NCI-H1417 treated with DMSO at 0.1 percent for 48 hours (cell line): ENCODE measurements around the gene DPEP1.
"Not testable (repeated sequence)": the region's sequence is repeated elsewhere in the genome, so short reads cannot be mapped to it uniquely, and the experiment has no call there.

Experiments used
- DNase-seq: peaks from one replicate; lab custom pipeline; 2025; lab: John Stamatoyannopoulos, UW

DPEP1 gene

DNA sequence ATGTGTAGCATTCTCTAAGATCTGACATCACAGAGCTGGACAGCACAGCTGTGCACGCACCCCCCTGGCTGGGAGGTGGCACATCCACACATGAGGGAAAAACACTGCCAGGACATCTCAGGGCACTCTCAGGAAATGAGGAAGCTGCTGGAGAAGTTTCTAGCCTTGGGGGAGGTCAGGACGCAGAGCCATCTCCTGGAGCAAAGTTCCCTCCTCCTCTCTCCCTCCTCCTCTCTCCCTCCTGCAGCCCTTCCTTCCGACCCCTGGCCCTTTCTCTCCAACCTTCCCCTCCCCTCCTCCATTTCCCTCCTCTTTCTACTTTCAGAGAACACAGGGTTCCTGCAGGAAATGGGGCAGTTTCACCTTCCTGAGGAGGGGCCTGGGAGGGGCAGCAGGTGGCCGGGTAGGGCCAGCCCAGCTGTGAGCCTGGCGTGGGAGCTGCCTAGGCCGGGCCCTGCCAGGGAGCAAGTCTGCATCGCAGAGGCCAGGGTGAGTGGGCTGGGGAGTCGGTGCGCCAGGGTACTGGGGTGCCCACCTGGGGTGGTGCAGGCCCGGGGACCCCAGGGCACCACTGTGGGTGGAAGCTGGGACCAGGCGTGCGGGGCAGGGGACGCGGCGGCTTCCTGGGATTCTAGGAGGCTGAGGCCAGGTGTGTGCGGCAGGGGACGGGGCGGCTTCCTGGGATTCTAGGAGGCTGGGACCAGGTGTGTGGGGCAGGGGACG is at the start of gene DPEP1:
Gene DPEP1 (plus strand): TSS at position 412 of the 723 bp plus-strand sequence. CDS start 16,769 bp downstream, outside the sequence.
- no peak for DNase-seq

DNA sequence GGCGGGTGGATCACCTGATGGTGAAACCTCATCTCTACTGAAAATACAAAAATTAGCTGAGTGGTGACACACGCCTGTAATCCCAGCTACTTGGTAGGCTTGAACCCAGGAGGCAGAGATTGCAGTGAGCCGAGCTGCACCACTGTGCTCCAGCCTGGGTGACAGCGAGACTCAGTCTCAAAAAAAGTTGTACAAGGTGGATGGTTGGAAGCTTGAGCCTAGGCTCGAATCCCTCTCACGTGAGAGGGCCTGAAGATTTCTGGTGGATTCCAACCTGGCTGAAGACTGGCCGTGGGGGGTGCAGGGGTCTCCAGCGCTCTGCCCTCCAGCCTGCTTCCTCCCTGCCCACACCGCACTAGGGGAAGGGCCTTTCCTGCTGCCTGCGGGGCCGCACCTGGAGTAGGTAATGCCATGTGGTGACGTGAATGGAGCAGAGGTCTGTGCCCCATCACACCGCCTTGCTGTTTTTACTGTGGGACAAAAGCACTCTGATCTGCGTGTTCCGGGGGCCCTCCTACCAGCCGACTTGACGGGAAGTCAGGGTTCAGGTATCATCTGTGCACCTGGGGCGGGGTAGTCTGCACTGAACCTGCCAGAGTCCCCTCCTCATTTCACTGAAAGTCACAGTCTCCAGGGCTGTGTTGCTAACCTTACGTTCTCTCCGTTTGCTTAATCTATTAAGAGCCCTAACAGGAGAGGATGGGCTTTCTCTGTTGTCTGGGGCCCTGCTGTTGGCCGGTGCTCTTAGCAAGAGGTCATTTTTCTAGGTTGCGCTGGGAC is 48.8 kb upstream of the DPEP1 start:
- no peak for DNase-seq

- DNase-seq, result no peak
Measured at GRCh38 chr16:89565256-89565505, 48.3 kb upstream of the DPEP1 start.

GRCh38 chr16:89565506-89566372 is 47.7 kb upstream of the DPEP1 start:
- no peak for DNase-seq

DNA sequence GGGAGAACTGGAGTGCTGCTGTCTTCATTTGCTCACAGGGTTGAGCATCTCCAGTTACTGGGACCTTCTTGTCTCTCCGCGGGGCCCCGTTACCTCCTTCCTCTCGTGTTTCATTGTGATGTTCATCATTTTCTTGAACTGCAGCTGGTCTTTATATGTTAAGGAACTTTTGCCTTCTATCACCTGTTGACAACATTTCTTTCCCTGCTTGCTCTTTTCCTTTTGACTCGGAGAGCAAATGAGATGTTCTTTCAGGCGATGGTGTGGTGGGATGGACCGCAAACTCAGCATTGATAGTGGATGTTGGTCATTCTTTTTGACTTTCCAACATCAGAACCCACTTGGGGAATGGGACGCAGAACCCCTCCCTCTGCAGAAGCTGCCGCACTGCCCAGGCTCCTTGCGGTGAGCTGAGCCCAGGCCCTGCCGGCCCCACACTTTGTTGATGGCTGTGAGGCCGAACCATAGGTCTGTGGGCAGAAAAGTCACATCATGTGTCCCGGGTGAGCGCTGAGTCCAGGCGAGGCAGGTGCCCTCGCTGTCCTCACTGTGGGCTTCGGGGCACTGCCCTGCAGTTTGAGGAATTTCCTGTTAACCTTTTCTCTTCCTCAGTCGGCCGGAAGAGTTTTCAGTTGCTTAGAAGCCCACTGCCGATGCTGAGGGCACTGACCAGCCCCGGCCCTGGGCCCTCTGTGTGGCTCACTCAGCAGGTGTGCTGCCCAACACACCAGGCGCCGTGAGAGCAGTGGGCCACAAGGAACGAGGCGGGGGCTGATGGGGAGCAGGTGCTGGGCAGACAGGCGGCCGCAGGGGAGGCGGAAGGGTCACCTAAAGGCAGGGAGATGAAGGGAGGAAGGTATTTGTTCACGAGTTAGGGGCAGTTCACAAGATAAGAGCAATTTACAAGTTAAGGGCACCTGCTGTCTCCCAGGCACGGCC is 45.5 kb upstream of the DPEP1 start:
- no peak for DNase-seq

DNA sequence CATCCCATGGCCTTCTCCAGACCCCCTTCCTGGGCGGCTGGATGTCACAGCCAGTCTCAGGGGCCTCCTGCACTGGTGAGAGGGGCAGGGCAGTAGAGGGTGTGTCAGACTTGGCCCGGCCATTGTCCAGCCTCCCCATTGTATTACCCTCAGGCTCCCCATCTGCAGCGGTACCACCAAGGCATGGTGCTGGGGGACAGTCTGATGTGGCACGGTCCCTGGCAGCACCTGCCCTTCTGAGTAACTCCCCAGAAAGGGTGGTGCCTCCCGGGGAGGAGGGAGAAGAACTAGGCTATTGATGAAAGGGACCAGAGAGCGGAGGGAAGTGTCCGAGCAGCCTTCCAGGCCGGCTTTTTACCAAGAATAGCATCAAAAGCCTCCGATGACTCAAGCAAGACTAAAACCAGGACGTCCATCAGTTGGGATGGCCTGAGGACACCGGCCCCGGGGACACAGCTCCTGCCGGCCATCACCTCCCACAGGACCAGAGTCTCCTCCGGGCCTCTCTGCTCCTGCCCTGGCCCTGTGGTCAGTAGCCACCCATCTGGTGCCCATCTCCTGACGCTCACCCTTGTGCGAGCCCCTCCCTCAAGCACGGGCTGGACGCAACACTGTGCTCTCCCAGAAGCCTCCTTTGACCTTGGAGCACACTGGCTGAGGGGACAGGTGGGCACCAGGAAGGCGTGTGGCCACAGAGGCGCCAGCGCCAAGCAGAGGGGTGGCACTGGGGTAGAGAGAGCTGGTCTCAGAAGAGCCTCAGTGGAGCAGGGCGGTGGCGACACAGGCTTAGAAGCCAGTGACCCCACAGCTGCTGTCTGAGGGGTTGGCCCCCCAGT is 43.7 kb upstream of the DPEP1 start:
- no peak for DNase-seq

DNA sequence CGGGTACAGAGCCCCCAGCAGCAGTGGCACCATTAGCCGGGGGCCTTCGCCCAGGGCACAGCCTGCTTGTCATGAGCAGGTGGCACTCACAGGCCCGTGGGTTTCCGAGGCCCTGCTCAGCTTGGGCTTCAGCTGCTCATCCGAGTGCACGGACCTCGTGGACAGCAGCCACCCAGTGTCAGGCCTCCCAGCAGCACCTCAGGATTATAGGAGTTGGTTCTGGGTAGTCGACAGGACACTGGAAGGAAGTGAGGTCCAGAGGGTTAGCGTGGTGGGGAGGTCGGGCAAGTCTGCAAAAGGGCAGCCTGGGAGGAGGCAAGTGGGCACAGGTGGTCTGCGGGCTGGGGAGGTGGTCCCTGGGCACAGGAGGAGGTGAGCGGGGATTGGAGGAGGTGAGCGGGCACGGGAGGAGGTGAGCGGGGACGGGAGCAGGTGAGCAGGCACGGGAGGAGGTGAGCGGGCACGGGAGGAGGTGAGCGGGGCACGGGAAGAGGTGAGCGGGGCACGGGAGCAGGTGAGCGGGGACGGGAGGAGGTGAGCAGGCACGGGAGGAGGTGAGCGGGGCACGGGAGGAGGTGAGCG is 43.0 kb upstream of the DPEP1 start:
- DNase-seq, result no peak

DNA sequence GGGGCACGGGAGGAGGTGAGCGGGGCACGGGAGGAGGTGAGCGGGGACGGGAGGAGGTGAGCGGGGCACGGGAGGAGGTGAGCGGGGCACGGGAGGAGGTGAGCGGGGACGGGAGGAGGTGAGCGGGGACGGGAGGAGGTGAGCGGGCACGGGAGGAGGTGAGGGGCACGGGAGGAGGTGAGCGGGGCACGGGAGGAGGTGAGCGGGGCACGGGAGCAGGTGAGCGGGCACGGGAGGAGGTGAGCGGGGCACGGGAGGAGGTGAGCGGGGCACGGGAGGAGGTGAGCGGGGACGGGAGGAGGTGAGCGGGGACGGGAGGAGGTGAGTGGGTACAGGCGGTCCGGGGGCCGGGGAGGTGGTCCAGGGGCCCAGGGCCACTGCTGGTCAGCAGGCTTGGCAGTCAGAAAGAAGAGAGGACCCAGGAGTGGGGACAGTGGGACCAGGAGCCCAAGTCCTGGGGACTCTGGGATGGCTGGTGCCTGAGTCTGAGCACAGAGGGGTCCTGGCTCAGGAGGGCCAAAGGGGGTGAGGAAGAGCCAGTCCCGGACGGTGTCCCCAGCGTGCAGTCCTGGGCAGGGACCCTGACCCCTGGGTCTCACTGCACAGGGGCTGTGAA is 42.4 kb upstream of the DPEP1 start:
- DNase-seq, result not testable (repeated sequence)

- DNase-seq, result no peak
Measured at GRCh38 chr16:89571636-89572035, 41.8 kb upstream of the DPEP1 start.

DNA sequence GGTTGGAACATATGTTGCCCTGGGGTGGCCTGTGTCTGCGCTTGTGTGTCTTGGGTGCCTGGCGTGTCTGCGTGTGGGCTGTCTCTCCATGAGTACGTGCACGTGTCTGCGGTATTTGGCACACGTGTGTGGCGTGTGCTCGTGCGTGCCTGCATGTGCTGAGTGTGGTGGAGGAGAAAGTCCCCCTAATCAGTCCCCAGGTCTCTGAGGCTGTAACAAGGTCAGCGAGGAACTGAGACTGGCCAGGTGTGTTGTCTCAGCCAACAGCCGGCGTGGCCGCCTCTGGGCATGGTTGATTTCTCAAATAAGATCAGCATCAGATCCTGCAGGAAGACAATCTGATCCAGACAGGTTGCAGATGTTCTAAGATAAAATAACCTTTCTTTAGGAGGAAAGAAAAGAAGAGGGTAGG is 41.4 kb upstream of the DPEP1 start:
- no peak for DNase-seq

DNA sequence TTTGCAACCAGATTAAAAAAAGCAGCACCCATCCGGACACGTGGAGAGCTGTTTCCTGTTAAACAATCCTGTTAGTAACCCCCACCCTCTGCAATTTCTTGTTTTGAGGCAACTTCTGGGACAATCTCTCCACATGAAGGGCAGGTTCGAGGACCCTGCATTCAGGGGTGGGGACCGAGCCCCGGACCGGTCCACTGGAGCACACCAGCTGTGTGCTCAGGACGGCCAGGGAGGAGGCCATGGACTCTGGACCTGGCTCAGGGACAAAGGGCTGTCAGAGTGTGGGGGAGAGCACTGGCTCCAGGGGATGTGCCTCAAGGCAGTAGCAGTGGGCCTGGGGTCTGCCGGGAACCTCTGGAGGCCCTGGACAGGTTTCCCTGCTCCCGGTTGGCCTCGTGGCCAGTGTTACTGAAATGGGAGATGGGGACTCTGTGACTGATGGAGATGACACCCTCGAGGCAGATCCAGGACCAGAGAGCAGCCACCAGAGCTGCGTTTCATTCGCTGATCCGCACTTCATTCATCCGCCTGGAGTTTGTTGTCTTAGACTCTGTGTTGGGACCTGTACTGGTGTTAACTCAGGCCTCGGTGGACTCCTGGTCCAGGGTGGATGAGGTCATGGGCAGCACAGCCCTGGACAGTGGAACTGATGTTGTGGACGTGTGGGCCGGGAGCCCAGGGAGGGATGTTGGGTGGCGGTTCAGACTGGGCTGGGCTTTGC is 40.8 kb upstream of the DPEP1 start:
- DNase-seq, result no peak

GRCh38 chr16:89573826-89574680 is 39.4 kb upstream of the DPEP1 start:
- DNase-seq, result no peak

DNA sequence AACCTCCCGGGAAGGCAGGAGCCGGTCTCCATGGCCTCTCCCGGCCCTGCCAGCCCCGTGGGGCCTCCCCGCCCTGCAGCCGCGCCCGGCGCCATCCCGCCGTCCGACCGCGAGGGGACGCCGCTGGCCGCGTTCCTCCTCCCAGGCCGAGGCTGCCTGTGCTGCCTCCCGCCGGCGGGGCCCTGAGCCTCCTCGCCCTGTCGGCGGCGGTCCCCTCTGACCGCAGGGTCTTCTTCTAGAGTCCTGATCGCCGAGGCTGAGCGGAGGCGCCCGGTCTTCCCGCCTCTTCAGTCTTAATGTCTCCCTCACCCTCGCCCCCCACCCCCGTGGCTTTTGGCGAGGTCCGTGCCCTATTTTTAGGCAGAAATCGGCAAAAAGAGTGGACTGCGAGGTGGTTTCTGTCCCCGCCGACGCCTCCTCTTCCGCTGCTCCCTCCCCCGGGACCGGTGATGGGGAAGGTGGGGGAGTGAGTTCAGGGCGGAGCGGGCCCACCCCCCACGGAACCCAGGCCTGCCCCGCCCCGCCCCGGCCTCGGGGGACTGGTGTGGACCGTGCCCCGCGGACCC is 38.7 kb upstream of the DPEP1 start:
- no peak for DNase-seq

GRCh38 chr16:89575247-89576152 is 37.9 kb upstream of the DPEP1 start, which contains the start of gene CPNE7:
Gene CPNE7 (plus strand): TSS chr16:89575758. CDS start chr16:89575898, 140 bp downstream.
- no peak for DNase-seq

DNA sequence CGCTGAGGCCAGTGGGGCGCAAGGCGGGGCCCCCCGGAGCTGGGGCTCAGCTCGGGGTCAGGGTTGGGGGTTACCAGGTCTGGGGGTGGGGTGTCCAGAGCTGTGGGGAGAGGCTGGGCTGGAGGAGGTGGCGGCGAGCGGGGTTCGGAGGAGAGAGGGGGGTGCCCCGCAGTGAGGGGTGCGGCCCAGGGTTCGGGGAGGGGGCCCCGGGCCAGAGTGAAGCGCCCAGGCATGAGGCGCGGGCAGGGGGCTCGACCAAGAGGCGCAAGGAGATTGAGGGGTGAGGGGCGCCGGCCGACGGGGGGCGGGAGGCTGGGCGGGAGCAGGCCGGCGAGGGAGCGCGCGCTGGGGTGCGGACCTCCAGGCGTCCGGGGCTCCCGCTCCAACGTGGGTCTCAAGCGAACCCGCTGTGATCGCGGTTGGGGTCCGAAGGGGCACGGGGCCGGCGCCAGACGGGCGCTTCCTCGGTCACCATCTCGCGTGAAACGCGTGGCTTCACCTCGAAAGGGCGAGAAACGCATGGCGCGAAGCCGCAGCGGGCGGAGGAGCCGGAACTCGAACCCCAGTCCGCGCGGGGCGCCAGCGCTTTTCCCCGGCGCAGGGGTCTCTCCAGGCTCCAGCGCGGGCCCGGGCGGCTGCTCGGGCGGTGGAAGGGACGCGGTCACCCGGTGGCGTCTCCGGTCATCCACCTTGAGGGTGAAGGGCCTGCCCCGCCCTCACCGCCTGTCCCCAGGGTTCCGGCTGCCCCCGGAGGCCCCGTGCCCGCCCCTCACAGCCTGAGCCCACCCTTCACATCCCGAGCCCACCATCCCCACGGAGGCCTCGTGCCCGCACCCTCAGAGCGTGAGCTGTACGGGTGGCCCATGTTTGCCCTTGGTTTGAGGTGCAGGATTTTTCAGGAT is 37.0 kb upstream of the DPEP1 start:
- DNase-seq, result no peak
